DND-41 (cell line): ENCODE measurements around the gene DISC1.
A peak's percentile ranks its signal among the peaks of the same experiment; 100 is the strongest.

Experiments
- ATAC-seq: fragments of 200-7000 bp; cut with Tn5 transposase; 3 replicates; pipeline ENCODE4 v1.9.1; 2021; ENCODE audit warnings: low read depth; ENCODE audit not compliant: insufficient read depth
- DNase-seq: peaks from one replicate; pipeline ENCODE4 v3.0.0-alpha.2; 2020
- H2AFZ ChIP-seq: 2 replicates; pipeline ENCODE4 v1.6.0; 2012; ENCODE audit warnings: low read depth, low read length
- H3K27ac ChIP-seq: 2 replicates; pipeline ENCODE4 v1.5.1; 2012; ENCODE audit warnings: low read length, inconsistent platforms
- H3K27me3 ChIP-seq: fragments of 200-600 bp; sonication (generic); 2 replicates; pipeline ENCODE4 v1.6.0; 2012; ENCODE audit warnings: low read length, mild to moderate bottlenecking, inconsistent platforms; ENCODE audit not compliant: insufficient read depth, poor library complexity
- H3K36me3 ChIP-seq: 2 replicates; pipeline ENCODE4 v1.5.1; 2012; ENCODE audit warnings: low read length, inconsistent platforms; ENCODE audit not compliant: insufficient read depth
- H3K4me1 ChIP-seq: 2 replicates; pipeline ENCODE4 v1.5.1; 2012; ENCODE audit warnings: mild to moderate bottlenecking, low read length; ENCODE audit not compliant: insufficient read depth
- H3K4me2 ChIP-seq: 2 replicates; pipeline ENCODE4 v1.6.0; 2012; ENCODE audit warnings: mild to moderate bottlenecking, moderate library complexity, low read length, inconsistent platforms; ENCODE audit not compliant: insufficient read depth
- H3K4me3 ChIP-seq, 2 experiments: fragments of 200-600 bp in 1 of 2; shearing (Covaris generic) in 1 of 2; 2 replicates each; pipeline ENCODE4 v1.5.1; 2012 to 2016; ENCODE audit warnings: inconsistent platforms in 2 of 2, low read length in 2 of 2, mild to moderate bottlenecking in 2 of 2, low read depth in 1 of 2, moderate library complexity in 1 of 2
- H3K79me2 ChIP-seq: 2 replicates; pipeline ENCODE4 v1.6.0; 2012; ENCODE audit warnings: low read length, inconsistent platforms; ENCODE audit not compliant: insufficient read depth
- H3K9ac ChIP-seq: 2 replicates; pipeline ENCODE4 v1.6.0; 2012; ENCODE audit warnings: low read depth, mild to moderate bottlenecking, inconsistent platforms, low read length, moderate library complexity
- H3K9me3 ChIP-seq: 2 replicates; pipeline ENCODE4 v1.5.1; 2012; ENCODE audit warnings: low read length, moderate library complexity, mild to moderate bottlenecking, inconsistent platforms; ENCODE audit not compliant: insufficient read depth, severe bottlenecking
- H4K20me1 ChIP-seq: 2 replicates; pipeline ENCODE4 v1.6.0; 2012; ENCODE audit warnings: low read length; ENCODE audit not compliant: insufficient read depth
- EZH2 ChIP-seq: IDR thresholded peaks from 3 replicates; pipeline ENCODE4 v1.6.1; 2012; ENCODE audit warnings: borderline replicate concordance, low read depth, mild to moderate bottlenecking, moderate library complexity, low read length, inconsistent platforms; ENCODE audit not compliant: severe bottlenecking
- TF ChIP-seq, protein P1 (sequence below): IDR thresholded peaks from 2 replicates; pipeline ENCODE4 v1.5.1; 2012; ENCODE audit warnings: borderline replicate concordance, low read length, moderate library complexity, mild to moderate bottlenecking; ENCODE audit not compliant: poor library complexity, severe bottlenecking; ENCODE audit errors: extremely low read depth

Gene DISC1

DNA sequence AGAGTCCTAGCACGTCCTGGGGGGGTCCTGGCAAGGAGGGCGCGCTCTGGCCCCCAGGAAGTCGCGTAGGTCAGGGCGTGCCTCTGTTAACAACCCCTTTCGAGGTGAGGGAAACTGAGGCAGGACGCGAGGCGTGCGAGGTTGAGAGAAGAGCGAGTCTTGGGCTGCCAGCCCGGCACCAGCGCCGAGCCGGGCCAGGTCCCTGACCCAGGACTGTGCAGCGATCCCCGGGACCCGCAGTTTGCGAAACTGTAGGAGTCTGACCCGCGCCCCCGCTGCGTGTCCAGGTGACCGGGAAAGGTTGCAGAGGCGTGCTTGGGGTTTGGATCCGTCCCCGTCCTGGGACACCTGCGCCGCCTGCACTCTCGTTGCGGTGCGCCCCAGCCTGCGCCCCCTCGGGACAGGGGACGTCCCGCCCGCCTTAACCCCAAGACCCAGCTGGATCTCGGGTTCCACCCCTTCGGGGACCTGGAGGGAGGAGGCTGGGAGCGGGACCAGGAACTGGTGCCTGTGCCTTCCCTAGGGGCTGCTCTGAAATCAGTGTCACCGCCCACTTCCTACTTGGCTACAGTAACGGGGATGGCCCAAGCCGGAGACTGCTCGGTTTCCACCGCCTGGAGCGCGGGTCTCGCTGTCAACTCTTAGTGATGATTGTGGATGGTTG, 493 bp downstream of the DISC1 start:
- ATAC-seq (peak; percentile 68), DNase-seq (peak; percentile 64)
- H3K4me1 ChIP-seq: peaks cover 23% of the 10 kb centered on the region
- H3K27ac ChIP-seq: peak overlapping the region; percentile 78
- peak overlapping the region; percentile 96 for H2AFZ ChIP-seq
- TF ChIP-seq, protein P1, sequence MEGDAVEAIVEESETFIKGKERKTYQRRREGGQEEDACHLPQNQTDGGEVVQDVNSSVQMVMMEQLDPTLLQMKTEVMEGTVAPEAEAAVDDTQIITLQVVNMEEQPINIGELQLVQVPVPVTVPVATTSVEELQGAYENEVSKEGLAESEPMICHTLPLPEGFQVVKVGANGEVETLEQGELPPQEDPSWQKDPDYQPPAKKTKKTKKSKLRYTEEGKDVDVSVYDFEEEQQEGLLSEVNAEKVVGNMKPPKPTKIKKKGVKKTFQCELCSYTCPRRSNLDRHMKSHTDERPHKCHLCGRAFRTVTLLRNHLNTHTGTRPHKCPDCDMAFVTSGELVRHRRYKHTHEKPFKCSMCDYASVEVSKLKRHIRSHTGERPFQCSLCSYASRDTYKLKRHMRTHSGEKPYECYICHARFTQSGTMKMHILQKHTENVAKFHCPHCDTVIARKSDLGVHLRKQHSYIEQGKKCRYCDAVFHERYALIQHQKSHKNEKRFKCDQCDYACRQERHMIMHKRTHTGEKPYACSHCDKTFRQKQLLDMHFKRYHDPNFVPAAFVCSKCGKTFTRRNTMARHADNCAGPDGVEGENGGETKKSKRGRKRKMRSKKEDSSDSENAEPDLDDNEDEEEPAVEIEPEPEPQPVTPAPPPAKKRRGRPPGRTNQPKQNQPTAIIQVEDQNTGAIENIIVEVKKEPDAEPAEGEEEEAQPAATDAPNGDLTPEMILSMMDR: peak; percentile 5
- TF ChIP-seq EZH2: no peak
- peak overlapping the region; percentile 69 to 96 for H3K4me3 ChIP-seq
- H3K27me3 ChIP-seq: no peaks in the 10 kb centered on the region
- H4K20me1 ChIP-seq: no peaks in the 10 kb centered on the region
- peak overlapping the region; percentile 98 for H3K4me2 ChIP-seq
- 0 out of 2 replicates have a peak, but pooled peaks cover 4% of the 10 kb centered on the region for H3K79me2 ChIP-seq
- no peaks in the 10 kb centered on the region for H3K36me3 ChIP-seq
- H3K9ac ChIP-seq: peak overlapping the region; percentile 81
- no peaks in the 10 kb centered on the region for H3K9me3 ChIP-seq

DNA sequence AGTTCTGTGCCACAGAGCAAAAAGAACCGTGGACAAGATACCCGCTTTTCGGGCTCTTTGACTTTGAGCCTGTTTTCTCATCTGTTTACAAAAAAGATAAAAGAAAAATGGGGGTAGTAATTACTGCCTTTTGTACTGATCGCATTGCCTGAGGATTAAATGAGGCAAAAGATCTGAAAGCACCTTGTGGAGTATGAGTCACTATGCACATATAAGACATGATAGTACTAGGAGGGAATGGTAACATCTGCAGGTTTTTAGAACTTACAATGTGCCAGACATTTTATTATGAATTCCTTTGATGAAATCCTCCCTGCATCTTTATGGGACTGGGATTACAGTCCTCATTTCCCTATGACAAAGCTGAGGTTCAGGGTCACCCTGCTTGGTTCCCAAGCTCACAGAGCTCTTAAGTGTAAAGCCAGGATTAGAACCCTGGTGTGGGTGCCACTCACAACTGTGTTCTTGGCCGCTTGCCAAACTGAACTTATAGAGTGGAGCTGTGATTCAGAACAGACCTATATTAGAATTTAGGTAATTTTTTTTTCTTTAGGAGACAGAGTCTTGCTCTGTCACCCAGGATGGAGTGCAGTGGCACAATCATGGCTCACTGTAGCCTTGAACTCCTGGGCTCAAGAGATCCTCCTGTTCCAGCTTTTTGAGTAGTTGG, 1.8 kb downstream of the DISC1 start:
- DNase-seq (no peak), ATAC-seq (no peak)
- 0 out of 2 replicates have a peak, but pooled peaks cover 4% of the 10 kb centered on the region for H3K79me2 ChIP-seq
- no peak overlapping the region for H3K27ac ChIP-seq
- H3K9me3 ChIP-seq: no peaks in the 10 kb centered on the region
- TF ChIP-seq EZH2: no peak
- TF ChIP-seq, protein P1: no peak
- H2AFZ ChIP-seq: no peak overlapping the region
- H3K27me3 ChIP-seq: no peaks in the 10 kb centered on the region
- no peaks in the 10 kb centered on the region for H4K20me1 ChIP-seq
- H3K9ac ChIP-seq: no peak overlapping the region
- H3K36me3 ChIP-seq: no peaks in the 10 kb centered on the region
- H3K4me1 ChIP-seq: peaks cover 23% of the 10 kb centered on the region
- H3K4me2 ChIP-seq: peak overlapping the region; percentile 98; the same call in 1 of the 2 replicates
- H3K4me3 ChIP-seq: no peak overlapping the region

DNA sequence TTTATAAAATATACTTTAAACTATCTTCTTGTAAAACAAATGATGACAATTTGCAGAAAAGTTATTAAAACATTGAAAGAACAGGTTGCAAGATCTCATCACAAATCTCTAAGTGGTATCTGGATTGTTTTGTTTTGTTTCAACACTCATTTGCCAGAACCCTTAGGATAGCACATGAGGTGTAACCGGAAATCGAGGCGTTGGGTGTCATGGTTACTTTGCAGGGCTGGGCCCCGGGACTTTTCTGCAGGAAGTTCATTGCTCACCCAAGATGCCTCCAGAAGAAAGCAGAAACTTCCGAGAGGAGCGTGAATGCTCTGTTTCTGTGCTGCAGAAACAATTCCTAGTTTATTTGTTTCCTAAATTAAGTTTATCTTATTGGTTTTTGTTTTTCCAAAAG, 2.5 kb downstream of the DISC1 start:
- Histone ChIP-seq H2AFZ (no peak overlapping the region), H3K36me3 (no peaks in the 10 kb centered on the region), H3K79me2 (0 out of 2 replicates have a peak, but pooled peaks cover 4% of the 10 kb centered on the region), H3K27me3 (no peaks in the 10 kb centered on the region), H3K9me3 (no peaks in the 10 kb centered on the region), H3K27ac (no peak overlapping the region), H3K4me2 (no peak overlapping the region), H4K20me1 (no peaks in the 10 kb centered on the region), H3K4me3 (no peak overlapping the region), H3K4me1 (peaks cover 23% of the 10 kb centered on the region), H3K9ac (no peak overlapping the region)
- TF ChIP-seq, protein P1: no peak
- TF ChIP-seq EZH2: no peak
- DNase-seq (no peak), ATAC-seq (no peak)
